Ishikawa (cell line): ENCODE results near the gene NHLRC3.

Experiments
- CEBPB ChIP-seq: IDR thresholded peaks from 2 replicates; pipeline ENCODE4 v1.6.1; 2012
- CREB1 ChIP-seq: IDR thresholded peaks from 2 replicates; pipeline ENCODE4 v1.6.1; 2012; ENCODE audit warnings: low read depth
- EGR1 ChIP-seq: IDR thresholded peaks from 2 replicates; pipeline ENCODE4 v1.6.1; 2012
- EP300 ChIP-seq: IDR thresholded peaks from 2 replicates; pipeline ENCODE4 v1.6.1; 2012; ENCODE audit warnings: borderline replicate concordance
- FOXM1 ChIP-seq: IDR thresholded peaks from 2 replicates; pipeline ENCODE4 v1.6.1; 2012; ENCODE audit warnings: low read depth, borderline replicate concordance
- NFIC ChIP-seq: IDR thresholded peaks from 2 replicates; pipeline ENCODE4 v1.6.1; 2012
- RAD21 ChIP-seq: IDR thresholded peaks from 2 replicates; pipeline ENCODE4 v1.6.1; 2012; ENCODE audit warnings: low read depth
- REST ChIP-seq: IDR thresholded peaks from 2 replicates; pipeline ENCODE4 v1.6.1; 2012; ENCODE audit warnings: low read depth, mild to moderate bottlenecking
- TAF1 ChIP-seq: IDR thresholded peaks from 2 replicates; pipeline ENCODE4 v1.6.1; 2012; ENCODE audit warnings: low read depth, mild to moderate bottlenecking
- YY1 ChIP-seq: IDR thresholded peaks from 2 replicates; pipeline ENCODE4 v1.6.1; 2012; ENCODE audit warnings: low read depth
- ZBTB7A ChIP-seq: IDR thresholded peaks from 2 replicates; pipeline ENCODE4 v1.6.1; 2012; ENCODE audit warnings: low read depth
- TF ChIP-seq, protein P1 (sequence below): IDR thresholded peaks from 2 replicates; pipeline ENCODE4 v1.6.1; 2012

GRCh38 chr13:38990693-38991092 is 47.6 kb upstream of the NHLRC3 start, which contains the start of gene STOML3:
- no peak for TF ChIP-seq EP300
- TF ChIP-seq NFIC: no peak
- TF ChIP-seq TAF1: no peak
- TF ChIP-seq RAD21: no peak
- TF ChIP-seq YY1: no peak
- no peak for TF ChIP-seq REST
- no peak for TF ChIP-seq FOXM1
- TF ChIP-seq CEBPB: no peak
- TF ChIP-seq CREB1: no peak
- TF ChIP-seq, protein P1, sequence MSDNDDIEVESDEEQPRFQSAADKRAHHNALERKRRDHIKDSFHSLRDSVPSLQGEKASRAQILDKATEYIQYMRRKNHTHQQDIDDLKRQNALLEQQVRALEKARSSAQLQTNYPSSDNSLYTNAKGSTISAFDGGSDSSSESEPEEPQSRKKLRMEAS: no peak
- TF ChIP-seq EGR1: no peak
- no peak for TF ChIP-seq ZBTB7A
